HG02885 (cell line): Measurements from ENCODE around the gene MICALL1.
A peak's percentile ranks its signal among the peaks of the same experiment; 100 is the strongest.
"Not testable (repeated sequence)": the region's sequence is repeated elsewhere in the genome, so short reads cannot be mapped to it uniquely, and the experiment has no call there.

ENCODE experiments used
- ATAC-seq: cut with Tn5 transposase; IDR thresholded peaks from one replicate; pipeline ENCODE4 v1.9.1; 2021; ENCODE audit warnings: mild to moderate bottlenecking; ENCODE audit not compliant: unreplicated experiment, poor library complexity

The MICALL1 gene

GRCh38 chr22:37926771-37927636 is 20.9 kb downstream of the MICALL1 start:
- no peak for ATAC-seq

GRCh38 chr22:37927637-37927936 is 21.5 kb downstream of the MICALL1 start:
- ATAC-seq: no peak

GRCh38 chr22:37929390-37929789 is 23.3 kb downstream of the MICALL1 start:
- ATAC-seq: no peak

- ATAC-seq: no peak
Measured at GRCh38 chr22:37930270-37930951, 24.3 kb downstream of the MICALL1 start.

GRCh38 chr22:37930952-37931440 is 24.9 kb downstream of the MICALL1 start:
- ATAC-seq: no peak

- no peak for ATAC-seq
Measured at GRCh38 chr22:37931893-37932389, 25.8 kb downstream of the MICALL1 start.

- ATAC-seq: no peak
Measured at GRCh38 chr22:37932401-37932800, 26.3 kb downstream of the MICALL1 start.

- ATAC-seq: no peak
Measured at GRCh38 chr22:37932821-37933578, 26.9 kb downstream of the MICALL1 start.

GRCh38 chr22:37933711-37934376 is 27.7 kb downstream of the MICALL1 start:
- ATAC-seq: peak; percentile 83

GRCh38 chr22:37940698-37941376 is 34.7 kb downstream of the MICALL1 start:
- no peak for ATAC-seq

GRCh38 chr22:37942133-37942532 is 36.0 kb downstream of the MICALL1 start:
- no peak for ATAC-seq

- no peak for ATAC-seq
Measured at GRCh38 chr22:37943136-37943824, 37.2 kb downstream of the MICALL1 start.

- no peak for ATAC-seq
Measured at GRCh38 chr22:37943825-37944198, 37.7 kb downstream of the MICALL1 start.

GRCh38 chr22:37944423-37944822 is 38.3 kb downstream of the MICALL1 start:
- not testable (repeated sequence) for ATAC-seq

- ATAC-seq: not testable (repeated sequence)
Measured at GRCh38 chr22:37947142-37947795, 41.2 kb downstream of the MICALL1 start.

GRCh38 chr22:37951305-37951704 is 45.2 kb downstream of the MICALL1 start:
- no peak for ATAC-seq

GRCh38 chr22:37952629-37953028 is 46.5 kb downstream of the MICALL1 start:
- ATAC-seq: not testable (repeated sequence)

- ATAC-seq: no peak
Measured at GRCh38 chr22:37953062-37953436, 47.0 kb downstream of the MICALL1 start.
